ENCODE measurements around the gene UNC50. TPM values are rescaled to one million over a fixed set of nuclear protein-coding genes. Genes with fewer than 3 reads are reported as not detected.

The UNC50 gene
- total RNA-seq, 4 donors from 2014 or later, result 12.0 to 57.9 (median 33.9) TPM

DNA sequence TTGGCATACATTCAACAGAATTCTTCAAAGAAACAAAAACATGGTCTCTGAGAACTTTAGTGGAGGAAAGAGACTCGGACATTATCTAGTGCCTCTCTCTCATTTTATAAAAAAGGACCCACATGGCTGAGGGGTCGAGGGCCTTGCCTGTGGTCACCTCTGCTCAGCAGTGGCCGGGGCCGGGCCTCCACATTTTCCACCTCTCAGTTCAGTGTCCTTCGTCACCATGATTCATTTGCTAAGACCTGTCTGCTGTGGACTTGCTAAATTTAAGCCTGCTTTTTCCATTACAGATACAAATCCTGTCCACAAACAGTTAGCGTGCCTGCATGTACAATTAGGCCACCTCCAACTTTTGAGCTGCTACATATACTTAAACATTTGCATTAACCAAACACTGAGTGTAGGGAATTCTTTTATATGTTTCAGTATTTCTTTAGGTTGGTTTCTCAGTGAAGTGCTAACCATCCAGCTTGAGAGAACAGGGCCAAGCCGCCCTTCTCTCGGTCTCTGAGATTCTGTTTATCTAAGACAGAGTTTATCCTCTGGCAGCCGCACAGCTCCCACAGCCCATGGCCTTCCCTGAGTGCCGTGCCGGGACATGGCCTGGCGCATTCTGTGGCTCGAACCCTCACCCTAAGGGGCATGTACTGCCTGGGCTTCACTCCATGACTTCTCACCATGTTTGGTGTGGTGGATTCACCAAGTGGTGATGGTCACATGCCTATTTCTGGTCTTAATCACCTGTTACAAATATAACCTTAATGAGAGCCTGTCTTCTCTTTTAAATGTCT, 46.3 kb upstream of the UNC50 start:
- intact Hi-C loops (cut with DNase I; ENCODE audit: low total_unique reads), result no loop called here
- TF ChIP-seq POLR2A (IDR thresholded peaks at IDR 0.05), result no peak
- TF ChIP-seq, protein P1, sequence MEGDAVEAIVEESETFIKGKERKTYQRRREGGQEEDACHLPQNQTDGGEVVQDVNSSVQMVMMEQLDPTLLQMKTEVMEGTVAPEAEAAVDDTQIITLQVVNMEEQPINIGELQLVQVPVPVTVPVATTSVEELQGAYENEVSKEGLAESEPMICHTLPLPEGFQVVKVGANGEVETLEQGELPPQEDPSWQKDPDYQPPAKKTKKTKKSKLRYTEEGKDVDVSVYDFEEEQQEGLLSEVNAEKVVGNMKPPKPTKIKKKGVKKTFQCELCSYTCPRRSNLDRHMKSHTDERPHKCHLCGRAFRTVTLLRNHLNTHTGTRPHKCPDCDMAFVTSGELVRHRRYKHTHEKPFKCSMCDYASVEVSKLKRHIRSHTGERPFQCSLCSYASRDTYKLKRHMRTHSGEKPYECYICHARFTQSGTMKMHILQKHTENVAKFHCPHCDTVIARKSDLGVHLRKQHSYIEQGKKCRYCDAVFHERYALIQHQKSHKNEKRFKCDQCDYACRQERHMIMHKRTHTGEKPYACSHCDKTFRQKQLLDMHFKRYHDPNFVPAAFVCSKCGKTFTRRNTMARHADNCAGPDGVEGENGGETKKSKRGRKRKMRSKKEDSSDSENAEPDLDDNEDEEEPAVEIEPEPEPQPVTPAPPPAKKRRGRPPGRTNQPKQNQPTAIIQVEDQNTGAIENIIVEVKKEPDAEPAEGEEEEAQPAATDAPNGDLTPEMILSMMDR (IDR thresholded peaks at IDR 0.05), result no peak

DNA sequence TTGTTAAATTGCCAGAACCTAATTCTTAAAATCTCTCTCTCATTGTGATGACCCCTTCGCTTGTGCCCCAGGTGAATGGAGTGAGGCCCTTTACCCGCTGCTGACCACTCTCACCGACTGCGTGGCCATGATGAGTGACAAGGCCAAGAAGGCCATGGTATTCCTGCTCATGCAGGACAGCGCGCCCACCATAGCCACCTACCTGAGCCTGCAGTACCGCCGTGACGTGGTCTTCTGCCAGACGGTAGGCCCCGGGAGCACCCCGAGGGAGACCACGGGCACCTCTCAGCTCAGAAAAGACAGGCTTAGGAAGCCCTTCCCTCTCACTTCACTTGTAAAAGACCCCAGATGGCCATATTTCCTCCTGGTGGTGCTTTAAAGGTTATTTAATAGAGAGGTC, 45.0 kb upstream of the UNC50 start:
- Histone ChIP-seq H3K4me3 (no peak overlapping the region), H3K36me3 (no peaks in the 10 kb centered on the region), H3K9me3 (no peaks in the 10 kb centered on the region), H3K27me3 (no peaks in the 10 kb centered on the region), H3K27ac (no peak overlapping the region), H3K4me1 (no peaks in the 10 kb centered on the region)
- intact Hi-C loops (cut with DNase I; ENCODE audit: low total_unique reads), result no loop called here
- no peak for DNase-seq
- TF ChIP-seq, protein P1 (IDR thresholded peaks at IDR 0.05), result no peak
- TF ChIP-seq POLR2A (IDR thresholded peaks at IDR 0.05), result no peak

More for the DNA sequence above, 46.3 kb upstream of the UNC50 start:
- Histone ChIP-seq H3K27ac (peak overlapping the region in 1 of 2 donors; percentile 34), H3K36me3 (no peaks in the 10 kb centered on the region), H3K27me3 (no peaks in the 10 kb centered on the region), H3K9me3 (no peaks in the 10 kb centered on the region), H3K4me3 (no peak overlapping the region), H3K4me1 (no peaks in the 10 kb centered on the region)
- DNase-seq, result no peak

DNA sequence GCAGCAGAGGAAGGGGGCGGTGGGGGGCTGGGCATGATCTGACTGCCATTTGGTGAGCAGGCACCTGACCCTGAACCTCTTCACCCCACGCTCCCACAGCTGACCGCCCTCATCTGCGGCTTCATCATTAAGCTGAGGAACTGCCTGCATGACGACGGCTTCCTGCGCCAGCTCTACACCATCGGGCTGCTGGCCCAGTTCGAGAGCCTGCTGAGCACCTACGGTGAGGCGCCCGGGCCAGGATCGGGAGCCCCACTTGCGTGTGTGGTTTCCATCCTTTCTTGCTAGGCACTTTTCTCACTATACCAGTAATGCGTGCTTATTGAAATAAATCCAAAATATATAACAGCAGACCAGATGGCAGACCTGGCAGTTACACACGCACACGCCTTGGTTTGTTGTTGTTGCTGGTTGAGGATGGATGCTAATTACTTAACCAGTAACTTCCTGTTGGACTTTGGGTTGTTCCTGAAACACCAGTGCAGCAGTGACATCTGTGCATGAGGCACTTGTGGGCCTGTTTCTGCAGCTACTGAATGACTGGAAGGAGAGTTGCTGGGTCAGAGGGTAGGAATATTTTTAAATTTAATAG, 43.8 kb upstream of the UNC50 start:
- no peaks in the 10 kb centered on the region for H3K36me3 ChIP-seq
- intact Hi-C loops (cut with DNase I; ENCODE audit: low total_unique reads), result no loop called here

DNA sequence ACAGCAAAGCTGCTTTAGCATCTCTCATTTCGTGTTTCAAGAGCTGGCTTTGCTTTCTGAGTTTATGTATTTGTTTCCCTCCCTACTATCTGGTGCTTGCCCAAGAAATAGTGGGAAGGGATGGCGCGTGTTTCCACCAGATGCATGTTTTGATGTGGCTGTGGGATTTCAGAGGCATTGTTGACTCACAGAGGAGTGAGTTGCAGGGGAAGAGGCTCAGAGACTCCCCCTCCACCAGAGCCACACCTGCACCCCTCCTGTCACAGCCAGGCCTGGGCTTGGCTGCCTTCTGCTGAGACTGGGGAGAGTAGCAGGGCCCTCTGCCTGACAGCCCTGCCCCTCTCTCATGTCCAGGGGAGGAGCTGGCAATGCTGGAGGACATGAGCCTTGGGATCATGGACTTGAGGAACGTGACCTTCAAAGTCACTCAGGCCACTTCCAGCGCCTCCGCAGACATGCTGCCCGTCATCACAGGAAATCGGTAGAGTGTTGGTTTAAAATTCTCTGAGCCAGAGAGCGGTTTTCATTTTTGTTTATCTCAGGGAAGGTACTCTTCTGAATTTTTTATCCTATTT, 43.0 kb upstream of the UNC50 start:
- H3K27ac ChIP-seq, result no peak overlapping the region
- DNase-seq, result no peak
- H3K4me1 ChIP-seq, result no peaks in the 10 kb centered on the region
- H3K4me3 ChIP-seq, result no peak overlapping the region
- no peaks in the 10 kb centered on the region for H3K9me3 ChIP-seq
- no peaks in the 10 kb centered on the region for H3K36me3 ChIP-seq
- no peak for TF ChIP-seq POLR2A (IDR thresholded peaks at IDR 0.05)
- TF ChIP-seq, protein P1 (IDR thresholded peaks at IDR 0.05), result no peak
- no peaks in the 10 kb centered on the region for H3K27me3 ChIP-seq
- intact Hi-C loops (cut with DNase I; ENCODE audit: low total_unique reads), result no loop called here

More for the DNA sequence above, 43.8 kb upstream of the UNC50 start:
- H3K4me1 ChIP-seq, result no peaks in the 10 kb centered on the region
- H3K27ac ChIP-seq, result no peak overlapping the region
- no peak for DNase-seq
- no peaks in the 10 kb centered on the region for H3K27me3 ChIP-seq
- no peak overlapping the region for H3K4me3 ChIP-seq
- no peaks in the 10 kb centered on the region for H3K9me3 ChIP-seq
- TF ChIP-seq, protein P1 (IDR thresholded peaks at IDR 0.05), result no peak
- TF ChIP-seq POLR2A (IDR thresholded peaks at IDR 0.05), result no peak

DNA sequence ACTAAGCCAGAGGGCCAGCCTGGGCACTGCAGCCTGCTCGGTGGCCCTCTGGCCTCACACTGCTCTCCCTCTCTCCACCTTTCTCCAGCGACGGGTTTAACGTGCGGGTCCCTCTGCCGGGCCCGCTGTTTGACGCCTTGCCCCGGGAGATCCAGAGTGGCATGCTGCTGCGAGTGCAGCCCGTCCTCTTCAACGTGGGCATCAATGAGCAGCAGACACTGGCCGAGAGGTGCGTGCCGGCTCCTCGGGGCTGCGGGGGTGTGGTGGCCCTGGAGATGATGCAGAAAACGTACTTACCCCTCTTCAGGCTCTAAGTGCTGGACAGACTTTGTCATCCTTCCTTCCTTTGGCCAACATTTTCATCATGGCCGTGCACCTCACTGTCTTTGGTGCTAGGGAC, 42.4 kb upstream of the UNC50 start:
- Histone ChIP-seq H3K4me1 (no peaks in the 10 kb centered on the region), H3K9me3 (no peaks in the 10 kb centered on the region), H3K27ac (no peak overlapping the region), H3K4me3 (no peak overlapping the region), H3K36me3 (no peaks in the 10 kb centered on the region), H3K27me3 (no peaks in the 10 kb centered on the region)
- no peak for TF ChIP-seq POLR2A (IDR thresholded peaks at IDR 0.05)
- TF ChIP-seq, protein P1 (IDR thresholded peaks at IDR 0.05), result no peak
- intact Hi-C loops (cut with DNase I; ENCODE audit: low total_unique reads), result no loop called here
- no peak for DNase-seq
